ENCODE data around the gene PGAP1. TPM values are rescaled to one million over a fixed set of nuclear protein-coding genes. Genes with fewer than 3 reads are reported as not detected.

The PGAP1 gene
- total RNA-seq (ENCODE audit: low replicate concordance), result 16.2 and 45.1 TPM in 2 replicates
- long read RNA-seq, partial matches to known transcripts, result 0 of 1 reads
- long read RNA-seq, other reads (novel, unspliced or antisense), result 1 of 1 reads

DNA sequence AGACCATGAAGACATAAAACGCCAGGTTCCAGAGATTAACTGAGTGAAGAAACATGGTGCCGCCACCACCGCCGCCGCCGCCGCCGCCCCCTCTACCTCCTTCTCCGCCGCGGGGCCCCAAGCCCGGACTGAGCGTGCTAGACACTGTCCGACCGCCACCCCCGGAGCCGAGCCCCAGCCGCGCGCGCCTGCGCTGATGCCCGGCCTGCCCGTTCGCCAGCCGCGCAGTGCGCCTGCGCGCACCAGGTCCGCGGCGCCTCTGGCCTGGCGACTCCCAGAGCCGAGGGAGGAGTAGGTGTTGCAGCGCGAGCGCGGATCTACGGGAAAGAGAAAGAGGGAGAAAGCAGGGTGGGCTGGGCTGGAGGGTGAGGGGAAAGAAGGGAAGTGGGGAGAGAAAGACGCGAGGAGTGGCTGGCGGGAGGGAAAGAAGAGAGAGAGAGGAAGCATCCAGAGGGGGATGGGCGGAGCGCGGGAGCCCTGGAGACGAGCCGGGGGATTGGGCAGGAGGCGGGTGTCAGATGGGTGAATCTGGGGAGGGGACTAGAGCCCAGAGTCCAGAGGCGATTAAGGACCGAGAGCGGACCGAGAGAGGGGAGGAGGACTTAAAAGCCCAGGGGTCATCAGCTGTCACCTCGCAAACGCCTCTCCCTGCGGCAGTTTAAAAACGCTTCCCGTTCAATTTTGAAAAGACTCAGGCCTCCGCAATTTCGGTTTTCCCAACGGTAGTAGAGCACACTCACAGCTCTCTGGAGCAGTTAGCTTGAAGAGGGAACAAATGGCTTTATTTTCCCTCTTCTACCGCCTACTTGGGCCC is at the start of gene PGAP1:
PGAP1 (minus strand) TSS at position 146 of the 814 bp plus-strand sequence; CDS start at position 55, 91 bp downstream.
- peak within 1 kb of the TSS; percentile 88 for H3K27ac Mint-ChIP-seq
- H3K4me3 Mint-ChIP-seq, result peak within 1 kb of the TSS; percentile 100
- no peaks in the 10 kb centered on the region for H3K9me3 Mint-ChIP-seq
- no peaks in the 10 kb centered on the region for H3K27me3 Mint-ChIP-seq
- TF ChIP-seq CTCF (conservative IDR thresholded peaks at IDR 0.05), result no peak
- peak; percentile 97 for DNase-seq (ENCODE audit: extremely low spot score, unreplicated experiment)
- H3K4me1 Mint-ChIP-seq (ENCODE audit: unreplicated experiment), result peaks cover 23% of the 10 kb centered on the region
- H3K36me3 Mint-ChIP-seq, result peaks cover 5% of the 10 kb centered on the region

- Mint-ChIP-seq H3K27ac (no peak overlapping the region), H3K9me3 (no peaks in the 10 kb centered on the region), H3K4me1 (ENCODE audit: unreplicated experiment) (no peaks in the 10 kb centered on the region), H3K36me3 (no peaks in the 10 kb centered on the region), H3K27me3 (no peaks in the 10 kb centered on the region), H3K4me3 (no peak overlapping the region)
- no peak for DNase-seq (ENCODE audit: extremely low spot score, unreplicated experiment)
- TF ChIP-seq CTCF (conservative IDR thresholded peaks at IDR 0.05), result no peak
Measured at GRCh38 chr2:196974970-196975369, 48.5 kb upstream of the PGAP1 start.

GRCh38 chr2:196971574-196972279 is 45.2 kb upstream of the PGAP1 start:
- DNase-seq (ENCODE audit: extremely low spot score, unreplicated experiment), result no peak
- H3K9me3 Mint-ChIP-seq, result peaks cover 4% of the 10 kb centered on the region
- H3K27ac Mint-ChIP-seq, result no peak overlapping the region
- TF ChIP-seq CTCF (conservative IDR thresholded peaks at IDR 0.05), result no peak
- H3K4me1 Mint-ChIP-seq (ENCODE audit: unreplicated experiment), result peaks cover 1% of the 10 kb centered on the region
- no peaks in the 10 kb centered on the region for H3K36me3 Mint-ChIP-seq
- no peaks in the 10 kb centered on the region for H3K27me3 Mint-ChIP-seq
- no peak overlapping the region for H3K4me3 Mint-ChIP-seq

DNA sequence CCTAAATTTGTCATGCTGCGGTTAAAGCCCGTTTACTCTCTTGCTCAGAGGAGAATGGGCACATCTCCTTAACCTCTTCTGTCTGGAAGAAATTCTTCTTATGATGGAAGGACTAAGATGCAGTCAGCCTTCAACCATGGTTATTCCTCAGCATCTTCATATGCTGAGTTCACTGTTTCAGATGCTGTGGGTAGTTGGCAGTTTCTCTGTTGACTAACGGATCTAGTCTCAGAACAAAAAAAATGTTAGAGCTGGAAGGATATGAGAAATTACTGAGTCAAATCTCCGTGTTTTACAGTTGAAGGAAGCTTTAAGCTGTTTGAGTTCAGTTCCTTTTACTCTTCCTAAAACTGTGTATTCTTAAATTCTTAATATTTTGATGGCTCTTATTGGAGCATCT is 43.6 kb upstream of the PGAP1 start:
- DNase-seq (ENCODE audit: extremely low spot score, unreplicated experiment), result no peak
- Mint-ChIP-seq H3K27ac (no peak overlapping the region), H3K9me3 (peaks cover 4% of the 10 kb centered on the region), H3K4me1 (ENCODE audit: unreplicated experiment) (peaks cover 5% of the 10 kb centered on the region), H3K27me3 (no peaks in the 10 kb centered on the region), H3K4me3 (no peak overlapping the region), H3K36me3 (no peaks in the 10 kb centered on the region)
- no peak for TF ChIP-seq CTCF (conservative IDR thresholded peaks at IDR 0.05)

- Mint-ChIP-seq H3K27ac (no peak overlapping the region), H3K4me3 (no peak overlapping the region), H3K36me3 (no peaks in the 10 kb centered on the region), H3K27me3 (no peaks in the 10 kb centered on the region), H3K9me3 (peaks cover 4% of the 10 kb centered on the region), H3K4me1 (ENCODE audit: unreplicated experiment) (peaks cover 5% of the 10 kb centered on the region)
- no peak for TF ChIP-seq CTCF (conservative IDR thresholded peaks at IDR 0.05)
- DNase-seq (ENCODE audit: extremely low spot score, unreplicated experiment), result no peak
Measured at GRCh38 chr2:196968516-196968915, 42.0 kb upstream of the PGAP1 start.

Data from type B pancreatic cell (in vitro differentiated cells).